IPS-NIHi7 (cell line): ENCODE data around the gene PIP5K1C.
A peak's percentile ranks its signal among the peaks of the same experiment; 100 is the strongest.

Experiments
- DNase-seq: peaks from one replicate; pipeline ENCODE4 v3.0.0; 2012; ENCODE audit warnings: mixed read lengths; ENCODE audit errors: extremely low spot score

PIP5K1C gene

GRCh38 chr19:3610745-3611717 is 89.2 kb downstream of the PIP5K1C start:
- no peak for DNase-seq

- no peak for DNase-seq
These were observed 90.2 kb downstream of the PIP5K1C start for GRCh38 chr19:3609779-3610719.

- DNase-seq, result no peak
These were observed 91.4 kb downstream of the PIP5K1C start for GRCh38 chr19:3608750-3609322.

GRCh38 chr19:3608079-3608641 is 92.1 kb downstream of the PIP5K1C start:
- no peak for DNase-seq

GRCh38 chr19:3607303-3608078 is 92.8 kb downstream of the PIP5K1C start:
- peak; percentile 84 for DNase-seq

GRCh38 chr19:3606690-3607289 is 93.5 kb downstream of the PIP5K1C start, which contains the start of gene TBXA2R:
Gene TBXA2R (minus strand): TSS chr19:3606875. CDS start chr19:3600634, 6,241 bp downstream.
- DNase-seq, result peak; percentile 84

GRCh38 chr19:3606174-3606689 is 94.0 kb downstream of the PIP5K1C start:
- peak; percentile 58 for DNase-seq

GRCh38 chr19:3605770-3606169 is 94.5 kb downstream of the PIP5K1C start:
- no peak for DNase-seq

GRCh38 chr19:3605361-3605760 is 94.9 kb downstream of the PIP5K1C start:
- no peak for DNase-seq

- no peak for DNase-seq
These were observed 95.3 kb downstream of the PIP5K1C start for GRCh38 chr19:3604987-3605343.

- DNase-seq, result no peak
These were observed 95.9 kb downstream of the PIP5K1C start for GRCh38 chr19:3604227-3604986.

GRCh38 chr19:3603121-3603811 is 97.0 kb downstream of the PIP5K1C start:
- no peak for DNase-seq

GRCh38 chr19:3601021-3601420 is 99.2 kb downstream of the PIP5K1C start:
- no peak for DNase-seq

- peak; percentile 83 for DNase-seq
These were observed 100.5 kb downstream of the PIP5K1C start for GRCh38 chr19:3599776-3600187.

GRCh38 chr19:3595521-3596061 is 104.7 kb downstream of the PIP5K1C start:
- no peak for DNase-seq

- peak; percentile 71 for DNase-seq
These were observed 107.1 kb downstream of the PIP5K1C start for GRCh38 chr19:3593156-3593555.

GRCh38 chr19:3591876-3592613 is 108.2 kb downstream of the PIP5K1C start:
- DNase-seq, result no peak
